HG03095 (cell line): Measurements from ENCODE around the gene ZNF783.
"Not testable (repeated sequence)": the region's sequence is repeated elsewhere in the genome, so short reads cannot be mapped to it uniquely, and the experiment has no call there.

ENCODE experiments used
- ATAC-seq: cut with Tn5 transposase; IDR thresholded peaks from one replicate; pipeline ENCODE4 v1.9.1; 2021; ENCODE audit warnings: moderate library complexity; ENCODE audit not compliant: unreplicated experiment

Gene ZNF783

DNA sequence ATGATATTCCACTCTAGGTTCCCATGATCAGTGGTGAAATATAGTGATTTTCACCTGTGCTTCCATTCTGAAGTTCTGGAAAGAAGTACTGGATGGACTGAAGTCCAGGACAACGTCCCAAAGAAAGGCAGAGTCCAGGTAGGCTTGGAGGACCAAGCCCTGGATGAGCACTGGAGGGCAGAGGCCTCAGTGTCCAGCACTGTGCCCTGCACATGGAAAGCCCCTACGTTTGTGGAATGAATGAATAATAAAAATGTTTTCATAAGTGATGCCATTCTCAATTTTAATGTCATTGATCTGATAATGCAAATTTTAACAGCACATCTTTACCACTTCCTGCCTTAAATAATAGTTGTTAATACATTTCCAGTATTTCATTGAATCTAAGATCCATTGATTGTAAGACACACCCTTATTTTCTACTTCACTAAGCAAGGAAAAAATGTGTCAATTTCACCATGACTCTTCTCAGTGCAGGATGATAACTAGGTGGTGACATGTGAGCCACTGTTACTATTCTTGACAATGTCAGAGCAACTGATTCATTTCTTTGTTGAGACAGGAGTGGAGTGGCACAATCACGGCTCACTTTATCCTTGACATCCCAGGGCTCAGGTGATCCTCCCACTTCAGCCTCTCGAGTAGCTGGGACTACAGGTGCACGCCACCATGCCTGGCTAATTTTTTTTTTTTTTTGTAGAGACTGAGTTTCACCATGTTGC lies 35.2 kb downstream of the ZNF783 start:
- no peak for ATAC-seq

DNA sequence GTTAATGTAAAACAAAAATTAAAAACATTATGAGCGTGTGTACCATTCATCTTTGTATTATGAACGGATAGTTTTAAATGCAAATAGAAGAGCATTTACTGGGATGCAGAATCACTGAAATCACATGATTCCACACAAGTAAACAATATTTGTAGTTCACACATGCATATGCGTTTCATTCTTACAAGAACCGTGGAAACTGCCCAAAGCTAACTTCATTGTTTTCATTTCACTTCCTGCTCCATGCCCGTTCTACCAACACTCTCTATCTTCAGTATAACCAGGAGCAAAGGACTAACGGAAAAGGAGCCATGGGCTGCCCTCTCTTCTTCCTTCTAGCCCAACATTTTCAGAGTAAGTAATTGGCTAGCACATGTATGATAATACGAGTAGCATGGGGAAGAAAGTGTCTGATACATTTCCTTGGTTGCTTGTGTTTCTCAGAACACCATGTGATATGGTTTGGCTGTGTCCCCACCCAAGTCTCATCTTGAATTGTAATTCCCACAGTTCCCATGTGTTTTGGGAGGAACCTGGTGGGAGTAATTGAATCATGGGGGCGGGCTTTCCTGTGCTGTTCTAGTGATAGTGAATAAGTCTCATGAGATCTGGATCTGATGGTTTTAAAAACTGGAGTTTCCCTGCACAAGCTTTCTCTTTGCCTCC lies 38.8 kb downstream of the ZNF783 start:
- ATAC-seq, result no peak

GRCh38 chr7:149302222-149302621 lies 40.2 kb downstream of the ZNF783 start:
- no peak for ATAC-seq

DNA sequence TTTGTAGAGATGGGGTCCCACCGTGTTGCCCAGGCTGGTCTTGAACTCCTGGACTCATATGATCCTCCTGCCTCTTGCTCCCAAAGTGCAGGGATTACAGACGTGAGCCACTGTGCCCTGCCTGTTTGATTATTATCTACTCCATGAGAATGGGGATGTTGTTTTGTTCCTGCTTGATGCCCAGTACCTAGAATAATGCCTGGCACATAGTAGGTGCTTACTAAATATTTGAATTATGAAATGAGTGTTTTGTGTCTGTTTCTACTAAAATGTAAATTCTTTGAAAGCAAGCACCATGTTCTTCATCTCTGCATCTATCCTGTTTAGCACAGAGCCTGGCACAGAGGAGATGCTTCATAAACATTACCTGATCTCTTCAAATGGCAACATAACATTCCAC lies 40.9 kb downstream of the ZNF783 start:
- ATAC-seq, result no peak

- no peak for ATAC-seq
Measured at GRCh38 chr7:149304006-149304405, 42.0 kb downstream of the ZNF783 start.

- ATAC-seq, result no peak
Measured at GRCh38 chr7:149306854-149307253, 44.9 kb downstream of the ZNF783 start.

- ATAC-seq, result no peak
Measured at GRCh38 chr7:149307775-149308501, 45.9 kb downstream of the ZNF783 start.

GRCh38 chr7:149310113-149310836 lies 48.3 kb downstream of the ZNF783 start:
- no peak for ATAC-seq

GRCh38 chr7:149310990-149311573 lies 49.1 kb downstream of the ZNF783 start:
- ATAC-seq, result no peak

DNA sequence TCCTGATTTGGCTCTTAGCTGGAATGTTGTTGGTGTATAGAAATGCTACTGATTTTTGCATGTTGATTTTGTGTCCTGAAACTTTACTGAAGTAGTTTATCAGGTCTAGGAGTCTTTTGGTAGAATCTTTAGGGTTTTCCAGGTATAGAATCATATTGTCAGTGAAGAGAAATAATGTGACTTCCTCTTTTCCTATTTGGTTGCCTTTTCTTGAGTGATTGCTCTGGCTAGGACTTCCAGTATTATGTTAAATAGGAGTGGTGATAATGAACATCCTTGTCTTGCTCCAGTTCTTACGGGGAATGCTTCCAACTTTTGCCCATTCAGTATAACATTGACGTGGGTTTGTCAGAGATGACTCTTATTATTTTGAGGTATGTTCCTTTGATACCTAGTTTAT lies 52.0 kb downstream of the ZNF783 start:
- no peak for ATAC-seq

- no peak for ATAC-seq
Measured at GRCh38 chr7:149316606-149317005, 54.6 kb downstream of the ZNF783 start.

DNA sequence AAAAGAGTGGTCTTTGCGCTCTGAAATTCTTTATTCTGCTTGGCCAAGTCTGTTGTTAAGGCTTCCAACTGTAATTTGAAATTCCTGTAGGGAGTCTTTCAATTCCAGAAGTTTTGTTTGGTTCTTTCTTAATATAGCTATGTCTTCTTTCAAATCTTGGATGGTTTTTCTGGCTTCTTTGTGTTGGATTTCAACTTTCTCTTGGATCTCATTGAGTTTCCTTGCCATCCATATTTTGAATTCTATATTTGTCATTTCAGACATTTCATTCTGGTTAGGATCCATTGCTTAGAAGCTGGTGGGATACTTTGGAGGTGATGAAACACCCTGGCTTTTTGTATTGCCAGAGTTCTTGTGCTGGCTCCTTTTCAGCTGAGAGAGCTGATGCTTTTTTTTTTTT lies 55.5 kb downstream of the ZNF783 start:
- no peak for ATAC-seq

DNA sequence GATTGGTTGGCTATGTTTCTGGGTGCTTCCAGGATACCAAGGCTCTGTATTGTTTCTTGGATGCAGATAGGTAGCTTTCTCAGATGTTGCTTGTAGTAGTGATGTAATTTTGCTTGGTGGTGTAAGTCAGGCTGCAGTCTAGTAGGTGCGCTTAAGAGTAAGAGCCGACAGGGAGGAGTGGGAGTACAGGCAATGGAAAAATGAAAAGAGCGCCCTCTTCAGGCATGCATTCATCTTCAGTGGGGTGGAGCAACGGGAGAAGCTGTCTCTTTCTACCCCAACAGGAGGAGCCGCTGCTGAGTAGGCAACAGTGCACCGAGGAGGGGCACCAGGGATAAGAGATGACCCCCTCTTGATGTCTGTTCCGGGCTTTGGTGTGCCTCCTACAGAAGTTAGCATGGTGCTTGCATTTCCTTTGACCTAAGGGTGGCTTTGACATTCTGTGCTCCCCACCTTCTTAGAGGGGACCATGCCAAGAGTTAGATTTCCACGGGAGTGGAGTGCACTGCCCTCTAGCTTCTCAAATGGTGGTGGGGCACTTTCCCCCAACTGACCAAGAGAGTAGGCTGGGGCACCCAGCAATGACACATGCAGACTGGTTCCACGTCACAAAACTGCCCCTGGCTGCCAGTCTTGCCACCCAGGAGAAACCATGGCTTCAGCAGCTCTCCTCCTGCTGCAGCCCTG lies 56.1 kb downstream of the ZNF783 start:
- ATAC-seq, result no peak

- ATAC-seq, result no peak
Measured at GRCh38 chr7:149319376-149319775, 57.4 kb downstream of the ZNF783 start.

DNA sequence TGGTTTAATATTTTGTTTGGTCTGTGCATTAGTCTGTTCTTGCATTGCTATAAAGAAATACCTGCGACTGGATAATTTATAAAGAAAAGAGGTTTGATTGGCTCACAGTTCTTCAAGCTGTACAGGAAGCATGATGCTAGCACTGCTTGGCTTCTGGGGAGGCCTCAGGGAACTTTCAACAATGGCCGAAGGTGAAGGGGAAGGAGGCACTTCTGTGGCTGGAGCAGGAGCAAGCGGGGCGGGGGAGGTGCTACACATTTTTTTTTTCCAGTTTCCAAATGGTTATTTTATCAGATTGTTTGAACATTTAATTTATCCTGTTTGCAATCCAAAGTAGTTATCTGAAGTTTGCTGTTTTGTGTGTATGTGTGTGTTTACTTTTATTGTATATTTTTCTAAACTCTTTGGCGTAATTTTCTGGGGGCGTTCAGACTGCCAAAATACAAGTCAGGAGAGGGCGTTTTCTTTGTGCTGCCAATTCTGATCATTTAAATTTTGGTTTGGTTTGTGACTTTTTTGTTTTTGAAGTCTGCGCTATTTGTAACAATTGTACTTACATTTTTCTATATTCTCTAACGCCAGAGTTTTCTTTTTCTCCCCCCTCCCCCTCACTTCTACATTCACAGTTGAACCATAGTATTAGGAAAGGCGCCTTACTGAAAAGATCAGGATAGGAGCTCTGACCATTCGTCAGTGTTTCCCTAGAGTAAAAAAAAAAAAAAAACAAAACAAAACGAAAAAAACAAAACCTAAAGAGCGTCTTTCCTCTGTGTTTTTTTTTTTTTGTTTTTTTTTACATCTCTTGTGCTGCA lies 58.5 kb downstream of the ZNF783 start:
- ATAC-seq, result no peak

- not testable (repeated sequence) for ATAC-seq
Measured at GRCh38 chr7:149321125-149321905, 59.3 kb downstream of the ZNF783 start.

DNA sequence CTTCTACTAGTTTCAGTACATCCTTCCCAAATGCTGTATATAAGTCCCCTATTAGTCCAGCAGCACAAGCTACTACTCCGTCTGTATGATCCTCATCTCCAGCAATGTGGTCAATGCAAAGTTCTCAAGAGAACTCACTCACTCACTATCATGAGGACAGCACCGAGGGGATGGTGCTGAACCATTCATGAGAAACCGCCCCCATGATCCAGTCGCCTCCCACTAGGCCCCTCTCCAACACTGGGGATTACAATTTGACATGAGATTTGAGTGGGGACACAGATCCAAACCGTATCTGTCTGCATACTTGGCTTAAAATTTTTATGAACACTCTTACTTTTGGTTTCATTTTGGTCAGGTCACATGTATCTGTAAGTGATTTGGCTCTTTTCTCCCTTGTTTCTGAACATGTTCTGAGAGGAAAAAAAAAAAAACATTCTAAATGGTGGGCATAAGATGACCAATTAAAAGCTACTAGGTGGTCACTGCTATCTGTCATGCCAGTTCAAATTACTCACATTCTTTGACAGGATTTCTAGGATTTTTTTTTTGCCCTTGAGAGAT lies 60.1 kb downstream of the ZNF783 start:
- no peak for ATAC-seq

GRCh38 chr7:149322737-149323136 lies 60.7 kb downstream of the ZNF783 start:
- no peak for ATAC-seq
